Sigmoid colon (tissue), 4 donors: Measurements from ENCODE around the gene KATNB1.

Experiments
- CTCF ChIP-seq, 4 experiments: fragments of 450-650 bp in 3 of 4; fragments of 200-600 bp in 1 of 4; IDR thresholded peaks; one replicate each; pipeline ENCODE4 v1.5.1; 2016 to 2019; ENCODE audit warnings: antibody characterized with exemption in 4 of 4, mild to moderate bottlenecking in 3 of 4, moderate library complexity in 2 of 4
- EP300 ChIP-seq, 4 donors: sonication (generic); formaldehyde crosslinking; IDR thresholded peaks; one replicate each; pipeline ENCODE4 v1.6.1; 2017; ENCODE audit warnings: antibody characterized with exemption in 4 of 4

GRCh38 chr16:57762365-57763040, 26.9 kb downstream of the KATNB1 start:
- no peak for TF ChIP-seq CTCF (IDR thresholded peaks at IDR 0.05)
- no peak for TF ChIP-seq EP300 (IDR thresholded peaks at IDR 0.05)
